Ectodermal cell (in vitro differentiated cells): ENCODE data around the gene LAMA1.

Experiments used
- H3K27ac ChIP-seq: 2 replicates; pipeline ENCODE4 v1.7.0; 2013; ENCODE audit warnings: mild to moderate bottlenecking, low read depth, low read length; ENCODE audit not compliant: insufficient read depth, poor library complexity, severe bottlenecking
- H3K27me3 ChIP-seq: 2 replicates; pipeline ENCODE4 v1.7.0; 2013; ENCODE audit warnings: mild to moderate bottlenecking, low read length; ENCODE audit not compliant: insufficient read depth, control insufficient read depth, poor library complexity, severe bottlenecking
- H3K36me3 ChIP-seq: one replicate; pipeline ENCODE4 v1.7.0; 2013; ENCODE audit warnings: low read length; ENCODE audit not compliant: control insufficient read depth, insufficient read depth
- H3K4me1 ChIP-seq: one replicate; pipeline ENCODE4 v1.7.0; 2013; ENCODE audit warnings: low read length; ENCODE audit not compliant: control insufficient read depth, insufficient read depth
- H3K4me3 ChIP-seq: 2 replicates; pipeline ENCODE4 v1.7.0; 2013; ENCODE audit warnings: low read depth, low read length, control low read depth; ENCODE audit not compliant: insufficient read depth
- H3K9me3 ChIP-seq: 2 replicates; pipeline ENCODE4 v1.7.0; 2013; ENCODE audit warnings: mild to moderate bottlenecking, low read length, moderate library complexity; ENCODE audit not compliant: control insufficient read depth
- WGBS, 2 experiments: methylation state at CpG; one replicate each; pipeline ENCODE4 v1.1.7; 2013; ENCODE audit warnings: missing lambda C conversion rate in 2 of 2; 5-methylcytosine and 5-hydroxymethylcytosine counted together

LAMA1 gene

GRCh38 chr18:6954501-6954900 lies 163.1 kb downstream of the LAMA1 start:
- peaks cover 55% of the 10 kb centered on the region for H3K36me3 ChIP-seq
- no peak overlapping the region for H3K4me3 ChIP-seq
- no peaks in the 10 kb centered on the region for H3K9me3 ChIP-seq
- 93 to 98% methylated on average over 4 of the region's 4 CpGs for WGBS, 2 experiments
- no peaks in the 10 kb centered on the region for H3K27me3 ChIP-seq
- no peak overlapping the region for H3K27ac ChIP-seq
- H3K4me1 ChIP-seq: peaks cover 18% of the 10 kb centered on the region

- Histone ChIP-seq H3K36me3 (peaks cover 55% of the 10 kb centered on the region), H3K9me3 (no peaks in the 10 kb centered on the region), H3K27ac (no peak overlapping the region), H3K4me1 (peaks cover 18% of the 10 kb centered on the region), H3K4me3 (no peak overlapping the region), H3K27me3 (no peaks in the 10 kb centered on the region)
- WGBS, 2 experiments: 69 to 72% methylated on average over 17 of the region's 17 CpGs
Observed at GRCh38 chr18:6951336-6952090, 166.1 kb downstream of the LAMA1 start.

GRCh38 chr18:6950641-6951040 lies 167.0 kb downstream of the LAMA1 start:
- H3K27ac ChIP-seq: no peak overlapping the region
- H3K27me3 ChIP-seq: no peaks in the 10 kb centered on the region
- H3K36me3 ChIP-seq: peaks cover 56% of the 10 kb centered on the region
- no peaks in the 10 kb centered on the region for H3K9me3 ChIP-seq
- H3K4me3 ChIP-seq: no peak overlapping the region
- peaks cover 18% of the 10 kb centered on the region for H3K4me1 ChIP-seq
- WGBS, 2 experiments: 96% methylated on average over 14 of the region's 14 CpGs

- no peak overlapping the region for H3K27ac ChIP-seq
- 84 to 90% methylated on average over 11 of the region's 11 CpGs for WGBS, 2 experiments
- no peaks in the 10 kb centered on the region for H3K27me3 ChIP-seq
- H3K9me3 ChIP-seq: no peaks in the 10 kb centered on the region
- no peak overlapping the region for H3K4me3 ChIP-seq
- peaks cover 56% of the 10 kb centered on the region for H3K36me3 ChIP-seq
- peaks cover 18% of the 10 kb centered on the region for H3K4me1 ChIP-seq
Observed at GRCh38 chr18:6949800-6950586, 167.6 kb downstream of the LAMA1 start.

- Histone ChIP-seq H3K27me3 (no peaks in the 10 kb centered on the region), H3K36me3 (peaks cover 47% of the 10 kb centered on the region), H3K27ac (no peak overlapping the region)
Observed at GRCh38 chr18:6948281-6949055, 169.1 kb downstream of the LAMA1 start.

GRCh38 chr18:6947338-6948030 lies 170.1 kb downstream of the LAMA1 start:
- H3K4me3 ChIP-seq: no peak overlapping the region
- H3K9me3 ChIP-seq: no peaks in the 10 kb centered on the region
- peaks cover 54% of the 10 kb centered on the region for H3K36me3 ChIP-seq
- no peak overlapping the region for H3K27ac ChIP-seq
- H3K27me3 ChIP-seq: no peaks in the 10 kb centered on the region
- 96 to 97% methylated on average over 10 of the region's 10 CpGs for WGBS, 2 experiments
- peaks cover 18% of the 10 kb centered on the region for H3K4me1 ChIP-seq

More at GRCh38 chr18:6948281-6949055, 169.1 kb downstream of the LAMA1 start:
- no peaks in the 10 kb centered on the region for H3K9me3 ChIP-seq
- 96 to 97% methylated on average over 16 of the region's 16 CpGs for WGBS, 2 experiments
- peaks cover 18% of the 10 kb centered on the region for H3K4me1 ChIP-seq
- no peak overlapping the region for H3K4me3 ChIP-seq

- no peak overlapping the region for H3K4me3 ChIP-seq
- H3K27ac ChIP-seq: no peak overlapping the region
- H3K36me3 ChIP-seq: peaks cover 54% of the 10 kb centered on the region
- 96 to 98% methylated on average over 6 of the region's 6 CpGs for WGBS, 2 experiments
- H3K9me3 ChIP-seq: no peaks in the 10 kb centered on the region
- H3K4me1 ChIP-seq: no peaks in the 10 kb centered on the region
- no peaks in the 10 kb centered on the region for H3K27me3 ChIP-seq
Observed at GRCh38 chr18:6943143-6943542, 174.5 kb downstream of the LAMA1 start.

- Histone ChIP-seq H3K4me1 (no peaks in the 10 kb centered on the region), H3K27me3 (no peaks in the 10 kb centered on the region), H3K9me3 (no peaks in the 10 kb centered on the region), H3K27ac (no peak overlapping the region), H3K4me3 (no peak overlapping the region), H3K36me3 (peaks cover 50% of the 10 kb centered on the region)
- WGBS, 2 experiments: 90 to 100% methylated on average over 2 to 3 of the region's 3 CpGs
Observed at GRCh38 chr18:6942742-6943141, 174.9 kb downstream of the LAMA1 start.

- WGBS, 2 experiments: 95 to 98% methylated on average over 10 to 11 of the region's 11 CpGs
- Histone ChIP-seq H3K4me1 (no peaks in the 10 kb centered on the region), H3K9me3 (no peaks in the 10 kb centered on the region), H3K27me3 (no peaks in the 10 kb centered on the region), H3K27ac (no peak overlapping the region), H3K4me3 (no peak overlapping the region), H3K36me3 (peaks cover 42% of the 10 kb centered on the region)
Observed at GRCh38 chr18:6941996-6942395, 175.6 kb downstream of the LAMA1 start.
